Measurements from ENCODE around the gene VPS11. TPM values are rescaled to one million over a fixed set of nuclear protein-coding genes. Genes with fewer than 3 reads are reported as not detected.

The VPS11 gene
- total and polyA plus RNA-seq, 2 donors from 2014 or later: 40.0 to 40.8 TPM

DNA sequence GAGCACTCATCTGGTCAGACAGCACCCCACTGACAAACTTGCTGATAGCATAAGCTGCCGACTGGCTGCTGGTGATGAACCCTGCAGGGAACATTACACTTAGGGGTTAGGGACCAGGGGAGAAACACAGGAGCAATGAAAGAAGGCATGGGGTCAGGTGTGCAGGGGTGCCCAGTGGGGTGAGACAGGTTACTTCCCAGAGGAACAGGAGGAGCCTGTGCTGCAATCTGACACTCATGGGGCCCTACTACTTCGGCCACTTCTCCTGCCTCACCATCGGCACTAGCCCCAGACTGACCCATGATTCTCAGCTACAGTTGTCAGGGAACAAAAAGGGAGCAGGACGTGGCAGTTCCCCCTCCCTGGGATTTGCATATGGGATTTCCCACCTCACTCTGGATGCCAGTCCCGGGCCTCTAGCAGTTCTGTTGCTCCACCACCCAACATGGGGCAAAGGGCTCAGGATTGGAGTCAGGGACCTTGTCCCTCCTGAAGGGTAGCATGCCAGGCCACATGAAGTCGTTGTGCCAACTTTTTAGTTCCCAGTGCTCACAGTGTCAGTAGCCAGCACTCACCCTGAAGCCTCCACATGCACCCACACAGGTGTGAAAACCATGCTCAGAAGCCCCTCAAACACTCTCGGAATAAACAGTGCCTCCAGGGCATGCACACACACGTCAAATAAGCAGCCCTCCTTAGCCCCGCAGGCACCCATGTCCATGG is 39.1 kb upstream of the VPS11 start:
- H3K9ac ChIP-seq (ENCODE audit: low read length in 3 of 3): peak overlapping the region in 2 of 3 donors; percentile 67 to 89
- peak overlapping the region; percentile 52 to 91 (median 78) for H3K4me3 ChIP-seq (ENCODE audit: low read length in 3 of 3)
- H3K9me3 ChIP-seq (ENCODE audit: control insufficient read depth in 2 of 3, insufficient read depth in 1 of 3, low read length in 3 of 3): no peaks in the 10 kb centered on the region
- H3K36me3 ChIP-seq (ENCODE audit: control insufficient read depth in 2 of 3, insufficient read depth in 3 of 3, low read length in 3 of 3): peaks cover 2 to 35% (median 26%) of the 10 kb centered on the region in 3 donors
- TF ChIP-seq, protein P1, sequence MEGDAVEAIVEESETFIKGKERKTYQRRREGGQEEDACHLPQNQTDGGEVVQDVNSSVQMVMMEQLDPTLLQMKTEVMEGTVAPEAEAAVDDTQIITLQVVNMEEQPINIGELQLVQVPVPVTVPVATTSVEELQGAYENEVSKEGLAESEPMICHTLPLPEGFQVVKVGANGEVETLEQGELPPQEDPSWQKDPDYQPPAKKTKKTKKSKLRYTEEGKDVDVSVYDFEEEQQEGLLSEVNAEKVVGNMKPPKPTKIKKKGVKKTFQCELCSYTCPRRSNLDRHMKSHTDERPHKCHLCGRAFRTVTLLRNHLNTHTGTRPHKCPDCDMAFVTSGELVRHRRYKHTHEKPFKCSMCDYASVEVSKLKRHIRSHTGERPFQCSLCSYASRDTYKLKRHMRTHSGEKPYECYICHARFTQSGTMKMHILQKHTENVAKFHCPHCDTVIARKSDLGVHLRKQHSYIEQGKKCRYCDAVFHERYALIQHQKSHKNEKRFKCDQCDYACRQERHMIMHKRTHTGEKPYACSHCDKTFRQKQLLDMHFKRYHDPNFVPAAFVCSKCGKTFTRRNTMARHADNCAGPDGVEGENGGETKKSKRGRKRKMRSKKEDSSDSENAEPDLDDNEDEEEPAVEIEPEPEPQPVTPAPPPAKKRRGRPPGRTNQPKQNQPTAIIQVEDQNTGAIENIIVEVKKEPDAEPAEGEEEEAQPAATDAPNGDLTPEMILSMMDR (IDR thresholded peaks at IDR 0.05; ENCODE audit: borderline replicate concordance, extremely low read depth, insufficient read depth): no peak
- H3K27ac ChIP-seq (ENCODE audit: low read depth in 2 of 2, low read length in 2 of 2): peak overlapping the region; percentile 36 to 69
- FAIRE-seq: no peak
- intact Hi-C loops (cut with DNase I): no loop called here
- no peaks in the 10 kb centered on the region for H3K27me3 ChIP-seq (ENCODE audit: control insufficient read depth, insufficient read depth, low read length)
- peak in 2 of 5 donors; percentile 14 to 37 for DNase-seq
- H3K4me1 ChIP-seq (ENCODE audit: control insufficient read depth in 2 of 3, insufficient read depth in 2 of 3, low read depth in 1 of 3, low read length in 3 of 3): peaks cover 5 to 42% (median 40%) of the 10 kb centered on the region in 3 donors

DNA sequence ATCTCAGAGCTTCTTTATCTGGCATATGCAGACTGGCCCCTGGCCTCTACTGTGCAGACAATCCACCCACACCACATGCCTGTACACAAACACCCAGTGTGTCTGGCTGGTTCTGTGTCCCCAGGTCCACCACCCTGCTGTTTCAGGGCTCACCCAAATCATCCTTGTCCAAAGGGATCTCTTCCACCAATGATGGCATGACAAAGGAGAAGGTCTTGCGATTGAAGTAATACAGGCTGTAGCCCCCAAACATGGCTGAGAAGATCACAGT is 38.6 kb upstream of the VPS11 start:
- H3K9ac ChIP-seq (ENCODE audit: low read length in 3 of 3): peak overlapping the region; percentile 1 to 89 (median 67)
- intact Hi-C loops (cut with DNase I): no loop called here
- H3K4me1 ChIP-seq (ENCODE audit: control insufficient read depth in 2 of 3, insufficient read depth in 2 of 3, low read depth in 1 of 3, low read length in 3 of 3): peaks cover 5 to 37% (median 35%) of the 10 kb centered on the region in 3 donors
- no peak for FAIRE-seq
- H3K4me3 ChIP-seq (ENCODE audit: low read length in 3 of 3): peak overlapping the region; percentile 52 to 91 (median 78)
- H3K27me3 ChIP-seq (ENCODE audit: control insufficient read depth, insufficient read depth, low read length): no peaks in the 10 kb centered on the region
- no peaks in the 10 kb centered on the region for H3K9me3 ChIP-seq (ENCODE audit: control insufficient read depth in 2 of 3, insufficient read depth in 1 of 3, low read length in 3 of 3)
- DNase-seq: no peak
- H3K36me3 ChIP-seq (ENCODE audit: control insufficient read depth in 2 of 3, insufficient read depth in 3 of 3, low read length in 3 of 3): peaks cover 2 to 30% (median 23%) of the 10 kb centered on the region in 3 donors
- TF ChIP-seq, protein P1 (IDR thresholded peaks at IDR 0.05; ENCODE audit: borderline replicate concordance, extremely low read depth, insufficient read depth): no peak
- H3K27ac ChIP-seq (ENCODE audit: low read depth in 2 of 2, low read length in 2 of 2): peak overlapping the region; percentile 36 to 69

DNA sequence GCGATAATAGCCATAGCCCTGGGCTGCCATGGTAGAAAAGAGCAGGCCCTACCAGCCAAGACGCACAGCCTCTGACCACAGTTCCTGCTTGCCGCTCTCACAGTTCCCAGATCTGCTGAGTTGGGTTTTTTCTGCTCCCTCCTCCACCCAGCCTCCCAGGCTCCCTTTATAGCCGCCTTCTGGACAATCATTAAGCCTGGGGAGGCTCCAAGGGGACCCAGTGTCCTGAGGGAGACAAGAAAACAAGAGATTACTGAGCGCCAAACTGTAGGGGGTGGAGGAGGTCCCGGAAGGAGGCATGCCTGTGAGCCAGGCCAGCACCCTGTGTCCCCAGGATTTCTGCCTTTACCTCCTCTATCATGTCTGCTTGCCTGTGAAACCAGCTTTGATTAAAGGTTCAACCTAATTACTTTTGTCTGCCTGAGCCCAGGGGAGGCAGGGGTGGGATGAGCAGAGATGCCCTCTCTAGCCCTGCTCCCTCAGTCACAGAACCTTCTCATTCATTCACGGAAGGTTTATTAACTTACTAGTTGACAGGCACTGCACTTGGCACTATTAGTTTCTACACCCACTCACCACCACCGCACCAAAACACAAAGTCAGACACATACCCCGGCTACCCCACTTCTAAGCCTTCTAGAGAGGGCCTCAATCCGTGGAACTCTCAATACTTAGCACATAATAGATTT is 38.1 kb upstream of the VPS11 start:
- H3K4me1 ChIP-seq (ENCODE audit: control insufficient read depth in 2 of 3, insufficient read depth in 2 of 3, low read depth in 1 of 3, low read length in 3 of 3): peaks cover 5 to 33% (median 30%) of the 10 kb centered on the region in 3 donors
- H3K36me3 ChIP-seq (ENCODE audit: control insufficient read depth in 2 of 3, insufficient read depth in 3 of 3, low read length in 3 of 3): peaks cover 2 to 25% (median 19%) of the 10 kb centered on the region in 3 donors
- H3K4me3 ChIP-seq (ENCODE audit: low read length in 3 of 3): peak overlapping the region; percentile 78 to 91 (median 84)
- peak overlapping the region; percentile 94 to 95 for H3K27ac ChIP-seq (ENCODE audit: low read depth in 2 of 2, low read length in 2 of 2)
- no peaks in the 10 kb centered on the region for H3K27me3 ChIP-seq (ENCODE audit: control insufficient read depth, insufficient read depth, low read length)
- intact Hi-C loops (cut with DNase I): no loop called here
- TF ChIP-seq, protein P1 (IDR thresholded peaks at IDR 0.05; ENCODE audit: borderline replicate concordance, extremely low read depth, insufficient read depth): no peak
- DNase-seq (peak; percentile 73 to 91 (median 79)), FAIRE-seq (no peak)
- H3K9ac ChIP-seq (ENCODE audit: low read length in 3 of 3): peak overlapping the region; percentile 26 to 89 (median 67)
- no peaks in the 10 kb centered on the region for H3K9me3 ChIP-seq (ENCODE audit: control insufficient read depth in 2 of 3, insufficient read depth in 1 of 3, low read length in 3 of 3)

All from kidney (tissue), 14 donors.